22Rv1 (cell line): ENCODE results near the gene ACBD3.
A peak's percentile ranks its signal among the peaks of the same experiment; 100 is the strongest.

Experiments
- H3K27ac ChIP-seq: fragments of 450-650 bp; 2 replicates; pipeline ENCODE4 v1.5.1; 2017
- CTCF ChIP-seq: fragments of 450-650 bp; IDR thresholded peaks from 2 replicates; pipeline ENCODE4 v1.5.1; 2017; ENCODE audit warnings: mild to moderate bottlenecking
- ZFX ChIP-seq: fragments of 450-650 bp; IDR thresholded peaks from 2 replicates; pipeline ENCODE4 v1.6.1; 2017; ENCODE audit warnings: antibody characterized with exemption, borderline replicate concordance

The ACBD3 gene

DNA sequence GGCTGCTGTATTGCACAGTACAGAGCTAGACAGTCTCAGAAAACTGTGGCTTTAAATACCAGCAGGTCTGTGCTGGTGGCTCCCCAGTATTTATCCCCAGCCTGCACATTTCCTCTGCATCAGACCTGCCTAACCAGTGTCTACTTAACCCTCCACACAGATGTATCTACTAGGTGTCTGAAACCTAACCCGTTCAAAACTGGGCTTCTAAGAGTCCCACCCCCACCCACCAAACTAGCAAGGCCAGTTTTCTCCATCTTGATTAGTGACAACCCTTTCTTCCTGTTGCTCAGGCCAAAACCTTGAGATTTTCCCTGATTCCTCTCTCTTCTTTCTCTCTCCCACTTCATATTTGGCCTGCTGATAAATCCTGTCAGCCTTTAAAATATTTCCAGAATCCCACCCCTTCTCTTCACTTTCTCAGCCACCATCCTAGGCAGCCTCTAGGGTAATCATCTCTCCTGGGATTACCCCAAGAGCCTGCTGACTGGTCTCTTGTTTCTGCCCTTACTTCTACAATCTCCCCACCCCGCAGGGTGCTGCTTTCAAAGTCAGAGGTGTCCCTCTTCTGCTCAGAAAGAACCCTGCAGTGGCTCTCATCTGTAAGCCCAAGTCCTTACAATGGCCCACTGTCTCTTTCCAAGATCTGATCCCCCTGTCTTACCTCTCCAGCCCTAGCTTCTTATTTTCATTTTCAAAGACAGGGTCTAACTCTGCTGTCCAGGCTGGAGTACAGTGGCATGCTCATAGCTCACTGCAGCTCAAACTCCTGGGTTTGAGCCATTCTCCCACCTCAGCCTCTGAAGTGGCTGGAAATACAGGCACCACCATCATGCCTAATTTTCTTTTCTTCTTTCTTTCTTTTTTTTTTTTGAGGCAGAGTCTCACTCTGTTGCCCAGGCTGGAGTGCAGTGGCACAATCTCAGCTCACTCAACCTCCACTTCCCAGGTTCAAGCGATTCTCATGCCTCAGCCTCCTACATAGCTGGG is 78.8 kb downstream of the ACBD3 start:
- peak overlapping the region; percentile 46 for H3K27ac ChIP-seq
- no peak for TF ChIP-seq ZFX
- no peak for TF ChIP-seq CTCF

DNA sequence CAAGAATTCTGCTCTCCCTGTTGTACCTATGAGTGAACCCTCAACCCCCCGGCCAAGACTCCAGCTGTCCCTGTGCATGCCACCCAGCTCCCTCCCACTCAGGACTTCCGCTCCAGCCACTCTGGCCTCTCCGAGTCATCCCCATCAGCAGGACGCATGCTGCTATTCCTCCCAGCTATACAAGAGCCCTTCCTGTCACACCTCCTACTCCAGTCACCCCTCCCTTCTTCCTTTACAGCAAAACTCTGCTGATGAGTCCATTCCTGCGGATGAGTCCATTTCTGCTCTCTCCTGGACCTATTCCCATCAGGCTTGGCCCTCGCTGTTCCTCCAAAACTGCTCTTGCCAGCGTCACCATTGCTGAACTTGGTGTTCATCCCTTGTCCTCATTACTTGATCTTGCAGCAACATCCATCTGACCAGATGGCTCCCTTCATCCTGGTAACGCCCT is 81.8 kb downstream of the ACBD3 start:
- H3K27ac ChIP-seq: no peak overlapping the region
- TF ChIP-seq CTCF: no peak
- TF ChIP-seq ZFX: no peak

- no peak overlapping the region for H3K27ac ChIP-seq
- TF ChIP-seq CTCF (no peak), ZFX (no peak)
Measured at GRCh38 chr1:226100436-226101391, 85.8 kb downstream of the ACBD3 start.

DNA sequence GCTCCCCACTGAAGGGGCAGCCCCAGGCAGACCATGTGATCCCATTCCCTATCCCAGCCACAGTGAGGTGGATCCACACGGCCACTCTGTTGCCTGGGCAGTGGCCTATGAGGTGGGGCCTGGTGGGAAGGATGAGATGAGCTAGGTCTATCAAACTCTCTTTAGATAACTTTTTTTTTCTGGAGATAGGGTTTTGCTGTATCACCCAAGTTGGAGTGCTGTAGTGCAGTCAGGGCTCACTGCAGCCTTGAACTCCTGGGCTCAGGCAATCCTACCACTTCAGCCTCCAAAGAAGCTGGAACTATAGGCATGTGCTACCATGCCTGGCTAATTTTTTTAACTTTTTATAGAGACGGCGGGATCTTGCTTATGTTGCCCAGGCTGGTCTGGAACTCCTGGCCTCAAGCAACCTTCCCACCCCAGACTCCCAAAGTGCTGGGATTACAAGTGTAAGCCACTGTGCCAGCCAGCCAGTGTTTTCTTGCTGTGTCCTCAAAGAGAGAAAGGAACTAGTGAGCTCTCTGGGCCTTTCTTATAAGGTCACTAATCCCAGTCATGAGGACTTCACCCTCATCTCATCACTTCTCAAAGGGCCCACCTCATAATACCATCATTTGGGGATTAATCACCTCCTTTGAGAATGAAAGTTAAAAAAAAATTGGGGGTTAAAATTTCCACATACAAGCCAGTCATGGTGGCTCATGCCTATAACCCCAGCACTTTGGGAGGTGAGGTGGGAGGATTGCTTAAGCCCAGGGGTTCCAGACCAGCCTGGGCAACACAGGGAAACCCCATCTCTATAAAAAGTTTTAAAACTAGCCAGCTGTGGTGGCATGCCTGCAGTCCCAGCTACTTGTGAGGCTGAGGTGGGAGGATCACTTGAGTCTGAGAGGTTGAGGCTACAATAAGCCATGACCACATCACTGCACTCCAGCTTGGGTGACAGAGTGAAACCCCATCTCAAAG is 87.4 kb downstream of the ACBD3 start:
- no peak overlapping the region for H3K27ac ChIP-seq
- TF ChIP-seq ZFX: no peak
- no peak for TF ChIP-seq CTCF

GRCh38 chr1:226097866-226098625 is 88.5 kb downstream of the ACBD3 start:
- TF ChIP-seq ZFX: no peak
- TF ChIP-seq CTCF: no peak
- H3K27ac ChIP-seq: no peak overlapping the region

DNA sequence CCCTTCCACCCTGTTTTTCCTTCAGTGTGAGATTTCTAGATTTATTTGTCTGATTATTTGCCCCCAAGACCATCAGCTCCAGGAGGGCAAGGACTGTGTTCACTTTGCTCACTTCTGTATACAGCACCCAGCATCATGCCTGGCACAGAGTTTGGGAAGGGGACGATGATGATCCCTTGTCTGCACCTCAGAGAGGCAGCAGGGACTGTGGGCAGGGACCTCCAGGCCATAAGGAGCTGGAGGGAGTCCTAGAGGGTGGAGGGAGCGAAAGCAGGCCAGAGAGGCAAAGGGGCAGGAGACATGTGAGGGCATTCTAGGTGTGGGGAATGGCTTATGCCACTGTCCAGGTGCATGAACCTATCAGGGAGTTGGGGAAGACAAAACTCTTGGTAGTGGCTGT is 91.3 kb downstream of the ACBD3 start:
- TF ChIP-seq CTCF: no peak
- H3K27ac ChIP-seq: no peak overlapping the region
